NCI-H510A (cell line): ENCODE data around the gene ZC3H12D.

Experiments
- DNase-seq: peaks from one replicate; lab custom pipeline; 2025; lab: John Stamatoyannopoulos, UW

The ZC3H12D gene

GRCh38 chr6:149414009-149414408 lies 70.8 kb downstream of the ZC3H12D start:
- DNase-seq = no peak

DNA sequence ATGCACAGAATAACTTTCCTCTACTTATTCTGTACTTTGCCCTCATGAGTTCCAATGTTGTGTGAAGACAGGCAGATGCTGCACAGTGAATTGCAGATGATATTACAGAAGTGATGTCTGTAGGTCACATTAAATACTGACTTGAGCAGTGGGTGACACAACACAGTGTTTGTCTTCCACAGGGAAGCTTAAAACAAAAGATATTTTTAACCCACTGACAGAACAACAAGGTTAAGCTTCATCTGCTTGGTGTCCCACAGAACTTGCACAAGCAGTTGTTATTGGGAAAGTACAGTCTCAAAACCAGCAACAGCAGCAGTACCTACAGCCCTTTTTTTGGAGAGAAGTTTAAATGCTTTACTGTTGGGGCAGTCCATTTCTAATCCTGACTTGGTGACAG lies 74.3 kb downstream of the ZC3H12D start:
- no peak for DNase-seq

GRCh38 chr6:149409617-149410016 lies 75.2 kb downstream of the ZC3H12D start:
- no peak for DNase-seq

DNA sequence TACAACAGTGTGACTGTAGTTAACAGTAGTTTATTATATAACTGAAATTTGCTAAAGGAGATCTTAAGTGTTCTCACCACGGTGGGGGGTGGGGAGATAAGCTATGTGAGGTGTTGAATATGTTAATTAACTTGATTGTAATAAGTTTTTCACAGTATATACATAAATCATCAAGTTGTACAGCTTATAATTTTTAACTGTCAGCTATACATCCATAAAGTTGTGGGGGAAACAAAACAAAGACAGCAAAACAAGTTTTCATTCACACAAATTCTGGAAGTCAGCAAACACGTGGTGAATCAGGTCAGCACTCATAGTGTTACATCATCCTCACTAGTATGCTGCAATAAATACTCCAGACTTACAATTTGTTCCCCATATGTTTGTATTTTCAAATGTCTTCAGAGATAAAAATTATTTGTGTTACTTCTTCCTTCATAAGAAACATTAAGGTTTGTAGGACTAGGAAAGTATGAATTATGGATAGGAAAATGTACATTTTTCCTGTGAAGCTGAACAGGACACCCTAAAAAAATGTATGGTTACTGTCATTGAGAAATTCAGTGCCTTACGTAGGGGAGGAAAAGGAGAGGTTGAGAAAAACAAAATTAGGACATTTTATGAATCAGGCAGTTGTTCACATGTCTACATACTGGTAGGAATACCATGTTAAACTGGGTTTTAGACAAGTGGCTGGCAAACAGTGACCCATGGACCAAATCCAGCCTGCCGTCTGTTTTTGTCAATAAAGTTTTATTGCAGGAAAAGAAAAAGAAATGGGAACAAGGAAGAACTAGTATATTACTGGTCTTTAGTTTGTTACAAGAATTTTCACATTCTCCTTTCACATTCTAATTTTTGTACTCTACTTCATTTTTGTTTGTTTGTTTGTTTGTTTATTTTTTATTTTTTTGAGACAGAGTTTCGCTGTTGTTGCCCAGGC lies 78.7 kb downstream of the ZC3H12D start:
- DNase-seq = no peak

DNA sequence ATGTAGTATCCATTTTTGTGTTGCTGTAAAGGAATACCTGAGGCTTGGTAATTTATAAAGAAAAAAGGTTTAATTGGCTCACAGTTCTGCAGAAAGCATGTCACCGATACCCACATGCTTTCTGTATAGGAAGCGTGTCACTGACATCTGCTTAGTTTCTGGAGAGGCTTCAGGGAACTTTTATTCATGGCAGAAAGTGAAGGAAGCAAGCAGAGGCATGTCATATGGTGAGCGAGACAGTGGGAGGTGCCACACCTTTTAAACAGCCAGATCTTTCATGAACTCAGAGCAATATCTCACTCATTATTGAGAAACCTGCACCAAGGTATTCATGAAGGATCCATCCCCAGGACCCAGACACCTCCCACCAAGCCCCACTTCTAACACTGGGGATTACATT lies 81.3 kb downstream of the ZC3H12D start:
- DNase-seq = no peak

DNA sequence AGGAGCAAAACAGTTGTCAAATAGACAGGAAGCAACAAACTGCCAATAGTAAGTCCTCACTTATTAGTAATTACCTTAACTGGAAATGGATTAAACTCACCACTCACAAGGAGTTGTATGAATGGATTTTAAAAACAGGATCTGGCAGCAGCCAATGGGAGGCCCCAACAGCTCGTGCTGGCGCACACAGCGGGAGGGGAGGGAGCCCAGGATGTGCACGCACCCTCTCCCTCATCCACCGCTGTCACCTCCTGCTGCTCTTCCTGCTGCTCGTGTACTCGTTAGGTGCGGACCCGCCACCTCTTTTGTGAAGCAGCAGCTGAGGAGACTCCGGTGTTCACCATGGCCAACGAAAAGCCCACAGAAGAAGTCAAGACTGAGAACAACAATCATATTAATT lies 84.8 kb downstream of the ZC3H12D start, which contains the start of gene SUMO4:
TSS of gene SUMO4 (plus strand) at position 213 of the 400 bp plus-strand sequence. CDS start at position 343, 130 bp downstream.
- no peak for DNase-seq

- no peak for DNase-seq
Observed at GRCh38 chr6:149397384-149397783, 87.4 kb downstream of the ZC3H12D start.
